ENCODE results near the gene OXER1.
"Not testable (repeated sequence)": the region's sequence is repeated elsewhere in the genome, so short reads cannot be mapped to it uniquely, and the experiment has no call there.

Gene OXER1

DNA sequence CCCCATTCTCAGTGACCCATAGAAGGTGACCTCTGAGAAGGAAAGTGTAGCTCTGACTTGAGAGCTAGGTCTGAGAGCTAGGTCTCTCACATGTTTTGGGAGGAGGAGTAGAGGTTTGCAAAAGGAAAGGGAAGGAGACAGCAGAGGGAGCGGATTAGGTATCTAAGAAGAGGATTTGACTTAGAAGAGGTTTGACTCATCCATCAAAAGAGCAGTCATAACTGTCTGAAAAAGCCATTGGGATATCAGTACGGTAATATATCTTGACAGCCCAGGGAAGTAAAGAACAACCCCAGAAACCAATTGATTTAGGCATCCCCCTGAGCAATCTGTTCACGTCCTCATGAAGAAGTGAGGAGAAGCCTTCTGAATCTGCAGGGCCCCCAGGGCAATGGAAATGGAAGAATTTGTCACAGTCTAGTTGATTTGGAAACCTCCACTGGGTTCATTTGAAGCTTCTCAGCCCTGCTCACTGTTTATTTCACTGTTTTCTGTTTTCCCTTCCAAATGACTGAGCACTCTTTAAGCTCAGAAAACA, 19.3 kb downstream of the OXER1 start:
- DNase-seq, result no peak

DNA sequence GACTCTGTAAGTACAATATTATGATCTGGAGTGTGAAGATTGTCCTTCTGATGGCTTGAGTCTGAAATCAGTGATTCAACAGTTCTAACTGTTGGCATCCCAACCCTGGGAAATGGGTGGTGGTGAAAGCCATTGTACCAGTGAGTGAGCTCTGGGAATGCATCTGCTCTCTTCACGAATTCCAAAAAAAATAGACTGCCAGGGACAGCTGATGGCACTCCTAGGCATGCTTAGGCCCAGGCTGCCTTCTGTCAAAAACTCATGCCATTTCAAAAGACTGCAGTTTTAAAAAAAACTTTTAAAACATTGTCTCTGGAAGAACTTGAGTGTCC, 20.3 kb downstream of the OXER1 start:
- DNase-seq, result no peak

DNA sequence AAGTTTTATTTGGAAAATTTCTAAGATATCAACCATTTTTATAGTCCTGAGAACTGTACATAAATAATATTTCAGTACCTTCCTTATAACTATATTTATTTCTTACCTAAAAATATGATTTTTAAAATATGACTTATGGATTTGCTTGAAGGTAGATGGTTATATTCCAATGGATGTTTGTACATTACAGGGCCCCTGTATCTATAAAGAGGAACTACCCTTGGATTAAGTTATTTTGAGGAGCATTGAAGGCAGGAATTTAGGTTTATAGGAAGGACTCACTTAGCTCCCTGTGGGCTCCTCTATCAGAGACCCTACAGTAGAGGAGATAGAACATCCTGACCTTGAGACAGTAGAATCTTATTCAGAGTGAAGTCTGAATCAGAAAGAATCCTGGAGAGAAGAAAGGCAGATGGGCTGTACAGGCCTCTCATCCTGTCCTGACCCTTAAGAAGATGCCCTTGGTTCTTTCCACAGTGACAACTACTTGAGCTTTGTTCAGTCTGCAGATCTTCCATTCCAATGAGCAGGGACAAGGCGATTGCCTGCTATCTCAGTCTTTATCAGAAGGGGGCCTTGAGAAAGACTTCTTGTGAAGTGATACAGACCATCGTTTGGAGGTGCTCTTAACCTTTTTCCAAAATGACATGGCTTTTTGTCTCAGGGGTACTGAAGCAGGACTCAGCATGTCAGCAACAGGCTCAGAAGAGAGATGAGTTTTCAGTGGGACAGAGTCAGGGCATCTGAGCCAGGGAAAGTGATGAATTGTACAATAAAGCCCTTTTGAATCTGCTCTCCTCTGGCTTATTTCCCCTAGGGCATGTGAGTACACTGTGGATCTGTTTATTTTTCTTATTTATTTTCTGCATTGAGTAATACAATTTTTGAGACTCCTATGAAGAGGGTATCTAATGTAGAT, 20.9 kb downstream of the OXER1 start:
- DNase-seq, result no peak

DNA sequence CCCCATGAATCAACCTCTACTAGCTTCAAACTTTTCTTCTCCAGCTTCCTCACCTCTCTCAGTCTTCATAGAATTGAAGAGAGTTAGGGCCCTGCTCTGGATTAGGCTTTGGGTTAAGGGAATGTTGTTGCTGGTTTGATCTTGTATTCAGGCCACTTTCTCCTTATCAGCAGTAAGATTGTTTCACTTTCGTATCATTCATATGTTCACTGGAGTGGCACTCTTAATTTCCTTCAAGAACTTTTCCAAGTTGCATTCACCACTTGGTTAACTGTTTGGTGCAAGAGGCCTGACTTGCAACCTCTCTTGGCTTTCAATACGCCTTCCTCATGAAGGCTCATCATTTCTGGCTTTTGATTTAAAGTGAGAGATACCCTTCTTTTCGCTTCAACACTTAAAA, 22.8 kb downstream of the OXER1 start:
- no peak for DNase-seq

GRCh38 chr2:42736598-42737322, 27.2 kb downstream of the OXER1 start:
- no peak for DNase-seq

GRCh38 chr2:42733852-42734251, 30.1 kb downstream of the OXER1 start:
- DNase-seq, result no peak

- DNase-seq, result not testable (repeated sequence)
Observed at GRCh38 chr2:42731316-42731715, 32.6 kb downstream of the OXER1 start.

- no peak for DNase-seq
Observed at GRCh38 chr2:42726680-42727079, 37.3 kb downstream of the OXER1 start.

DNA sequence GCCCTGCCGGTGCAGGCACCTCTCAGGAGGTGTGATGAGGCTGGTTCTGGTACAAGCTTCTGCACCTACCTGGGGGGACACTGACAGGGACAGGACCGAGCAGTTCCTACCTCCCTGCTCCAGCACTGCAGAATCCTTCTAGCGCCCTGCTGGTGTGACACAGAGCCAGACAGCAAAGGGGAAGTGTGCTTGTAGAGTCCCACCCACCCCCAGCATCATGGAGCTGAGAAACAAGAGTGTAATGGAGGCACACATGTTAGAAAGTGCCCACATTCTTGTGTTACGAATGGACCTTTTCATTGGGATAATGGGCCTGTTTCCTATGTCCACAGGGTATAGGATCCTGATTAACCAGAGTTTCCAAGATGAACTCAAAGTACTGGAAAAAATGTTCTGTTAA, 38.3 kb downstream of the OXER1 start:
- no peak for DNase-seq

DNA sequence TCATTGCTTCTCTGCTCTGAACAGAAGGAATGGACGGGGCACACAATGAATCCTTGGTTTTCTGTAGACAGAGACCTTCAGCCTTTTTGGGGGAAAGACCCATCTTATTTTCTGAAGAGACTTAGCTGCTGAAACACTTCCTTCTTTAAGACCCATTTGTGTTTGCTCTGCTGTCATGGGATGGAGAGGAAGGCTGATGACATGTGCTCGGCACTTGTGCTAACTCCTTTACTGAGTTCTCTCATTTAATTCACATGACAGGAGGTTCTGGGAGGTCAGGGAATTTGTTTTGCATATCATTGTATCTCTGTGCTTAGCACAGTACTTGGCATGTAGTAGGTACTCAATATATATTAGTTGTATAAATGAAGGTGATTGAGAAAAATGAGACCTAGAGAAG, 39.0 kb downstream of the OXER1 start:
- no peak for DNase-seq

DNA sequence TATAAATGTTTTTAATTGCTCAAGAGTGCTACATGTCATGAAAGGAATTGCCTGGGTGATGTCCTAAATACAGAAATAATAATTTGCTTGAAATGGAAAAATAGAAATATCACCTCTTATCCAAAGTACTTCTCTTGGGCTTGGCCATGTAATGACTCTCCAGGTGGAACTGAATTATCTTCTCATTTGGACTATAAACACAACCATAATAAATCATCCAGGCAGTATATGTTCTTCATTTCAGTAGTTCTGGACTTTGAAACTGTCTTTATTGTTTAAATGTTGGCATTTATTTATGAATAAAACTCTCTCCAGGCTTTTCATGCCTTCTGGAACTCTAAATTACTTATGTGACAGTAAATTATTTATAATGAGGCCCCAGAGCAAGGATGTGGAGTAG, 40.5 kb downstream of the OXER1 start:
- no peak for DNase-seq

GRCh38 chr2:42722320-42723190, 41.4 kb downstream of the OXER1 start:
- no peak for DNase-seq

GRCh38 chr2:42721898-42722297, 42.0 kb downstream of the OXER1 start:
- DNase-seq, result no peak

- DNase-seq, result no peak
Observed at GRCh38 chr2:42714686-42715085, 49.2 kb downstream of the OXER1 start.

- no peak for DNase-seq
Observed at GRCh38 chr2:42713920-42714319, 50.0 kb downstream of the OXER1 start.

- no peak for DNase-seq
Observed at GRCh38 chr2:42712934-42713333, 51.0 kb downstream of the OXER1 start.

Data from NCI-H1048 (cell line).